Cardiac fibroblast (primary cell): ENCODE data around the gene PALLD.

Source experiments
- DNase-seq, 2 donors: peaks; one replicate each; pipeline versions ENCODE4 v3.0.0 to v3.0.0-alpha.2; 2010; ENCODE audit warnings: low read depth in 2 of 2
- H3K4me3 ChIP-seq, 2 donors: replicated peaks in 1 of 2; 1 replicate in 1 of 2; 2 replicates in 1 of 2; pipeline ENCODE4 v1.5.1; 2011; ENCODE audit warnings: low read depth in 2 of 2, low read length in 2 of 2, mild to moderate bottlenecking in 2 of 2, moderate library complexity in 1 of 2
- TF ChIP-seq, protein P1 (sequence below): IDR thresholded peaks from one replicate; pipeline ENCODE4 v1.5.1; 2011; ENCODE audit warnings: low read depth, mild to moderate bottlenecking, low read length, inconsistent platforms

Gene PALLD

DNA sequence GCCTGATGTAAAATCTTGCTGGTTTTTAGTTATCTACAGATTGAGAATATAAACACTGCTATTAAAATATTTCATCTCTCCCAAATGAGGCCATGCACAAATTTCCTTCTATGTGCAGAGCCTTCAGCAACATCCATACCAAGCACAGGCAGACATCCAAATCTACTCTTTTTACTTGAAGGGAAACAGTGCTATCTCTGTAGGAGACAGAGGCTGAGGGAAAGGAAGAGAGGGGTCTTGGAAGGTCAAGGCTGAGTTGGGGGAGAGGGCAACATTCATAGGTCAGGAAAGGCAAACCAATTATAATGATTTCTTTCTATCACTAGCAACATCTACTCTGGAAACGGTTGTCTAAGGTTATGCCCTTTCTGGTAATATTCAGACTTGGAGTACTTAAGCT is 273.0 kb downstream of the PALLD start:
- TF ChIP-seq, protein P1, sequence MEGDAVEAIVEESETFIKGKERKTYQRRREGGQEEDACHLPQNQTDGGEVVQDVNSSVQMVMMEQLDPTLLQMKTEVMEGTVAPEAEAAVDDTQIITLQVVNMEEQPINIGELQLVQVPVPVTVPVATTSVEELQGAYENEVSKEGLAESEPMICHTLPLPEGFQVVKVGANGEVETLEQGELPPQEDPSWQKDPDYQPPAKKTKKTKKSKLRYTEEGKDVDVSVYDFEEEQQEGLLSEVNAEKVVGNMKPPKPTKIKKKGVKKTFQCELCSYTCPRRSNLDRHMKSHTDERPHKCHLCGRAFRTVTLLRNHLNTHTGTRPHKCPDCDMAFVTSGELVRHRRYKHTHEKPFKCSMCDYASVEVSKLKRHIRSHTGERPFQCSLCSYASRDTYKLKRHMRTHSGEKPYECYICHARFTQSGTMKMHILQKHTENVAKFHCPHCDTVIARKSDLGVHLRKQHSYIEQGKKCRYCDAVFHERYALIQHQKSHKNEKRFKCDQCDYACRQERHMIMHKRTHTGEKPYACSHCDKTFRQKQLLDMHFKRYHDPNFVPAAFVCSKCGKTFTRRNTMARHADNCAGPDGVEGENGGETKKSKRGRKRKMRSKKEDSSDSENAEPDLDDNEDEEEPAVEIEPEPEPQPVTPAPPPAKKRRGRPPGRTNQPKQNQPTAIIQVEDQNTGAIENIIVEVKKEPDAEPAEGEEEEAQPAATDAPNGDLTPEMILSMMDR, result no peak
- H3K4me3 ChIP-seq, result no peak overlapping the region
- DNase-seq, result no peak

DNA sequence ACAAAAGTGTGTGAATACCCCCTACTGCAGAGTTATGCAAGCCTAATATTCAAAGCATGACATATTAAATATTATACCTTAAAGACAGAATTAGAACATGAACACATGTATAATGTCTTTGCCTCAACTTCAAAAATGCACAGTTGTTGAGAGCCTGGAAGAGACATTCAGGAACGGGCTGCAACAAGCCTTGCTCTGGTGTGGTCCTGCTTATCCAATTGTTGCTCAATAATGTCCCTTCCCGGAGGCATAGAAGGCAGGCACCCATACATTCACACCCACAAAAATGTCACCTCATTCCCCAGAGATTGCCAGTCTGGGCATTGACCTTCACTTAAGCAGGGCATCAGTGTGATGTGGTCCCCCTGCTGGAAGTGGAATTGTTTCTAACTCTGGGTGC is 274.4 kb downstream of the PALLD start:
- TF ChIP-seq, protein P1, result no peak
- DNase-seq, result no peak
- no peak overlapping the region for H3K4me3 ChIP-seq

GRCh38 chr4:168773388-168774195 is 276.7 kb downstream of the PALLD start:
- no peak for DNase-seq
- TF ChIP-seq, protein P1, result no peak

DNA sequence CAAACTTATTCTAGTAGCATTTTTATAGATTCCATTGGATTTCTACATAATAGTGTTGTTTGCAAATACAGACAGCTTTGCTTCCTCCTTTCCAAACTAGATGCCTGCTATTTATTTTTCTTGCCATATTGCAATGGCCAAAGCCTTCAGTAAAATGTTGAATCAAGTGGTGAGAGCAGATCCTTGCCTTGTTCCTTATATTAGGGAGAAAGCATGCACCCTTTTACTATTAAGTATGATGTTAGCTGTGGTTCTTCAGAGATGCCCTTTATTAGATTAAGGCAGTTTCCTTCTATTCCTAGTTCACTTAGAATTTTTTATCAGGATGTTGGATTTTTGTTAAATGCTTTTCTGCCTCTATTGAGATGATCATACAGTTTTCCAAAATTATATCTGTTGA is 279.5 kb downstream of the PALLD start:
- TF ChIP-seq, protein P1, result no peak
- H3K4me3 ChIP-seq, result no peak overlapping the region
- DNase-seq, result no peak

More at GRCh38 chr4:168773388-168774195, 276.7 kb downstream of the PALLD start:
- H3K4me3 ChIP-seq, result no peak overlapping the region

DNA sequence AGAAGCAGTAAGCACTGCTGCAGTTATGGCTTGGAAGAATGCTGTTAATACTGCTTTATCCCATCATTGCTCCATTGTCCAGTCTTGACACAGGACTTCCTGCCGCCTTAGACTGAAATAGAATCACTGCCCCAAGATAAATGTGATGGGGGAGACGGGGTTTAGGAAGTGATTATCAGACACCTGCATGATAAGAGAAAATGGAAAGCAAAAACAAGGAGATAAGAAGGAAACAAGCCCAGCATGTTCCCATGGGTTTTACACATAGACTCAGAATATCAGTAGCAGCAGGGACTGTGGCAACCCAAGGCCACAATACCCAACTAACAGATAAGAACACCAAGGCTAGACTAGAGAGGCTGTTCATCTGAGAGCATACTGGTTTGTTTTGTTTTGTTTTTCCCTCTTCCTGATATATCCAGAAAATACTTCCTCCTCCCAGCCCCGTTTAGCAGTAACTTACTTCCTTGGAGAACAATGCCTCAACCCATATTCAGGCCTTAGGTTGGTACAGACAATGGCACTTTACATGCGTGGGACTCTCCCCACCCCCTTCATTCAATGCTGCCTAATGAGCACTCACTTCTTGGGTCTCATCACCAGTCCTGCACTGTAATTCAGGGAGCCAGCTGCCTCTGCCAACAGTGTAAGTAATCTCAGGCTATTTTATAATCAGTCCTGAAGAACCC is 280.6 kb downstream of the PALLD start:
- TF ChIP-seq, protein P1, result no peak
- no peak for DNase-seq
- H3K4me3 ChIP-seq, result no peak overlapping the region

- TF ChIP-seq, protein P1, result no peak
- H3K4me3 ChIP-seq, result no peak overlapping the region
- DNase-seq, result no peak
These were observed 284.5 kb downstream of the PALLD start for GRCh38 chr4:168781341-168781740.
